GM12872 (cell line): ENCODE data around the gene MACROD1.

Experiments used
- TF ChIP-seq, protein P1 (sequence below): IDR thresholded peaks from 3 replicates; pipeline ENCODE4 v1.5.1; 2011; ENCODE audit warnings: low read depth, mild to moderate bottlenecking, low read length, moderate library complexity; ENCODE audit not compliant: insufficient read depth

MACROD1 gene

GRCh38 chr11:64005691-64006090 lies 160.2 kb downstream of the MACROD1 start:
- TF ChIP-seq, protein P1, sequence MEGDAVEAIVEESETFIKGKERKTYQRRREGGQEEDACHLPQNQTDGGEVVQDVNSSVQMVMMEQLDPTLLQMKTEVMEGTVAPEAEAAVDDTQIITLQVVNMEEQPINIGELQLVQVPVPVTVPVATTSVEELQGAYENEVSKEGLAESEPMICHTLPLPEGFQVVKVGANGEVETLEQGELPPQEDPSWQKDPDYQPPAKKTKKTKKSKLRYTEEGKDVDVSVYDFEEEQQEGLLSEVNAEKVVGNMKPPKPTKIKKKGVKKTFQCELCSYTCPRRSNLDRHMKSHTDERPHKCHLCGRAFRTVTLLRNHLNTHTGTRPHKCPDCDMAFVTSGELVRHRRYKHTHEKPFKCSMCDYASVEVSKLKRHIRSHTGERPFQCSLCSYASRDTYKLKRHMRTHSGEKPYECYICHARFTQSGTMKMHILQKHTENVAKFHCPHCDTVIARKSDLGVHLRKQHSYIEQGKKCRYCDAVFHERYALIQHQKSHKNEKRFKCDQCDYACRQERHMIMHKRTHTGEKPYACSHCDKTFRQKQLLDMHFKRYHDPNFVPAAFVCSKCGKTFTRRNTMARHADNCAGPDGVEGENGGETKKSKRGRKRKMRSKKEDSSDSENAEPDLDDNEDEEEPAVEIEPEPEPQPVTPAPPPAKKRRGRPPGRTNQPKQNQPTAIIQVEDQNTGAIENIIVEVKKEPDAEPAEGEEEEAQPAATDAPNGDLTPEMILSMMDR: no peak

DNA sequence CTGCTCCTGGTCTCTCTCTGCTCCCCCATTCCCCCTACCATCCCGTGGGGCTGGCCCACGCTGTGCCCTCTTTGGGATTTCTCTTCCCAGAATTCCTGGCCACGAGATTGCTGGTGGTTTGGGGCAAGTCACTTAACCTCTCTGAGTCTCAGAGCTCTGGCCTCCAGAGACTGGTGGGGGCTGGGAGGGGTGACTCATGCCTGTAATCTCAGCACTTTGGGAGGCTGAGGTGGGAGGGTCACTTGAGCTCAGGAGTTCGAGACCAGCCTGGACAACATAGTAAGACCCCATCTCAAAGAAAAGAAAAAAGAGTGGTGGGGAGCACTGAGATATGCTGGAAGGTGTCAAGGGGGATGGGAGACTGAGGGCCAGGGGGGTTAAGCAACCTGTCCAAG lies 161.3 kb downstream of the MACROD1 start:
- TF ChIP-seq, protein P1: no peak

GRCh38 chr11:64003807-64004589 lies 161.9 kb downstream of the MACROD1 start:
- TF ChIP-seq, protein P1: no peak

- TF ChIP-seq, protein P1: no peak
Measured at GRCh38 chr11:64001484-64002420, 164.2 kb downstream of the MACROD1 start.

GRCh38 chr11:64000740-64001483 lies 165.0 kb downstream of the MACROD1 start:
- TF ChIP-seq, protein P1: no peak

- TF ChIP-seq, protein P1: peak; percentile 71
Measured at GRCh38 chr11:64000026-64000739, 165.7 kb downstream of the MACROD1 start.
